K562 (cell line): ENCODE data around the gene SAFB. TPM values are rescaled to one million over a fixed set of nuclear protein-coding genes. Genes with fewer than 3 reads are reported as not detected.

Source experiments
- ATAC-seq: fragments of 200-7000 bp; cut with Tn5 transposase; 3 replicates; pipeline ENCODE4 v1.9.1; 2020; ENCODE audit warnings: moderate library complexity
- BruUV-seq: library from RNA; stranded (reverse); fragments of 400-500 nt; replicated peaks from 2 replicates; lab custom pipeline; 2021; lab: Mats Ljungman, UMichigan
- CTCF ChIA-PET: fragments of 300-600 bp; formaldehyde crosslinking; extraction: SDS; loops from one replicate; lab custom pipeline; 2021; ENCODE audit warnings: low intra/inter-chr PET ratio; lab: Yijun Ruan, JAX
- POLR2A ChIA-PET: fragments of 300-600, 350-650 bp; sonication (Branson Sonifier 250); formaldehyde crosslinking; extraction: SDS; loops from one replicate; lab custom pipeline; 2021; ENCODE audit warnings: antibody characterized with exemption, inconsistent platforms; lab: Yijun Ruan, JAX
- DNase-seq, 4 experiments: peaks; one replicate each; pipeline versions ENCODE4 v3.0.0 to v3.0.0-alpha.2; 2011 to 2018; ENCODE audit warnings: low spot score in 3 of 4, mixed read lengths in 3 of 4; ENCODE audit errors: extremely low read depth in 1 of 4
- FAIRE-seq: peaks from 2 replicates; lab custom pipeline; 2011; peaks lifted over from hg19 to GRCh38; lab: Jason Lieb, UNC
- H2AFZ ChIP-seq: 2 replicates; pipeline ENCODE4 v1.6.0; 2011; ENCODE audit warnings: low read depth, low read length, control low read depth, inconsistent platforms
- H3K27ac ChIP-seq: fragments of 200-600 bp; 3 replicates; pipeline ENCODE4 v1.8.0; 2011; ENCODE audit warnings: low read depth, mild to moderate bottlenecking, control low read depth, inconsistent platforms, low read length, moderate library complexity, mixed read lengths; ENCODE audit errors: extremely low read depth
- H3K27me3 ChIP-seq, 2 experiments: fragments of 300-600 bp in 1 of 2; 2 replicates in 1 of 2; 3 replicates in 1 of 2; pipeline versions ENCODE4 v1.6.0 to v1.8.0; 2011; ENCODE audit warnings: inconsistent platforms in 2 of 2, low read length in 2 of 2, mild to moderate bottlenecking in 1 of 2, mixed read lengths in 1 of 2, moderate library complexity in 1 of 2; ENCODE audit not compliant: control insufficient read depth in 2 of 2, insufficient read depth in 2 of 2
- H3K36me3 ChIP-seq: fragments of 300-600 bp; 3 replicates; pipeline ENCODE4 v1.8.0; 2011; ENCODE audit warnings: mild to moderate bottlenecking, low read length, inconsistent platforms; ENCODE audit not compliant: control insufficient read depth, insufficient read depth
- H3K4me1 ChIP-seq, 2 experiments: fragments of 200-600 bp in 1 of 2; replicated peaks in 1 of 2; 2 replicates in 1 of 2; 3 replicates in 1 of 2; pipeline versions ENCODE4 v1.5.1 to v1.8.0; 2011; ENCODE audit warnings: inconsistent platforms in 2 of 2, low read length in 2 of 2, mild to moderate bottlenecking in 1 of 2, mixed read lengths in 1 of 2, moderate library complexity in 1 of 2; ENCODE audit not compliant: control insufficient read depth in 2 of 2, insufficient read depth in 2 of 2
- H3K4me2 ChIP-seq: 2 replicates; pipeline ENCODE4 v1.6.1; 2011; ENCODE audit warnings: low read length, control low read depth, inconsistent platforms, mixed read lengths; ENCODE audit not compliant: insufficient read depth
- H3K4me3 ChIP-seq: fragments of 200-600 bp; sonication (generic), shearing (Covaris generic); 2 replicates; pipeline ENCODE4 v1.5.1; 2016; ENCODE audit warnings: control low read depth, inconsistent platforms
- H3K79me2 ChIP-seq: fragments of 200-600 bp; 3 replicates; pipeline ENCODE4 v1.8.0; 2011; ENCODE audit warnings: low read length, inconsistent platforms; ENCODE audit not compliant: control insufficient read depth, insufficient read depth
- H3K9ac ChIP-seq, 2 experiments: 2 replicates each; pipeline versions ENCODE4 v1.6.0 to v1.6.1; 2011; ENCODE audit warnings: low read depth in 2 of 2, low read length in 2 of 2, control low read depth in 1 of 2, inconsistent platforms in 1 of 2, mild to moderate bottlenecking in 1 of 2, mixed read lengths in 1 of 2; ENCODE audit not compliant: insufficient read depth in 1 of 2
- H3K9me1 ChIP-seq: one replicate; pipeline ENCODE4 v1.6.0; 2011; ENCODE audit warnings: inconsistent platforms, mild to moderate bottlenecking, low read length, moderate library complexity; ENCODE audit not compliant: control insufficient read depth, insufficient read depth
- H3K9me3 ChIP-seq: replicated peaks from 2 replicates; pipeline ENCODE4 v1.5.1; 2011; ENCODE audit warnings: low read depth, low read length, inconsistent platforms; ENCODE audit not compliant: control insufficient read depth, insufficient read depth
- H4K20me1 ChIP-seq: replicated peaks from 2 replicates; pipeline ENCODE4 v1.6.1; 2011; ENCODE audit warnings: low read length, inconsistent platforms, mixed read lengths; ENCODE audit not compliant: control insufficient read depth, insufficient read depth
- DEAF1 ChIP-seq: fragments of 450-650 bp; formaldehyde crosslinking; IDR thresholded peaks from 2 replicates; pipeline ENCODE4 v1.4.0; 2020; ENCODE audit warnings: mild to moderate bottlenecking, moderate library complexity
- FIP1L1 ChIP-seq: fragments of 200-400 bp; formaldehyde crosslinking; IDR thresholded peaks from 2 replicates; pipeline ENCODE4 v1.6.1; 2018; ENCODE audit warnings: mild to moderate bottlenecking, low read depth, low read length; ENCODE audit not compliant: poor library complexity, severe bottlenecking
- GATAD2B ChIP-seq: fragments of 450-650 bp; IDR thresholded peaks from 2 replicates; pipeline ENCODE4 v1.6.1; 2017; ENCODE audit warnings: mild to moderate bottlenecking, borderline replicate concordance
- KLF1 ChIP-seq: fragments of 450-650 bp; IDR thresholded peaks from 2 replicates; pipeline ENCODE4 v1.6.1; 2016; ENCODE audit warnings: missing genetic modification characterization, missing compliant biosample characterization
- NFYB ChIP-seq: IDR thresholded peaks from 2 replicates; pipeline ENCODE4 v1.6.1; 2011; ENCODE audit warnings: mild to moderate bottlenecking, moderate library complexity; ENCODE audit not compliant: insufficient read length; ENCODE audit errors: extremely low read depth
- POLR2G ChIP-seq: fragments of 200-400 bp; formaldehyde crosslinking; IDR thresholded peaks from 2 replicates; pipeline ENCODE4 v1.6.1; 2017; ENCODE audit warnings: low read depth, mild to moderate bottlenecking, antibody characterized with exemption, low read length, moderate library complexity
- PRPF4 ChIP-seq: fragments of 200-400 bp; formaldehyde crosslinking; IDR thresholded peaks from one replicate; pipeline ENCODE4 v1.6.1; 2017; ENCODE audit warnings: low read length, low read depth, mild to moderate bottlenecking; ENCODE audit not compliant: insufficient read depth, poor library complexity, severe bottlenecking
- PYGO2 ChIP-seq: fragments of 450-650 bp; IDR thresholded peaks from 2 replicates; pipeline ENCODE4 v1.6.1; 2016; ENCODE audit warnings: mild to moderate bottlenecking, missing genetic modification characterization, moderate library complexity, missing compliant biosample characterization
- RBM15 ChIP-seq: fragments of 200-400 bp; formaldehyde crosslinking; IDR thresholded peaks from 2 replicates; pipeline ENCODE4 v1.6.1; 2018; ENCODE audit warnings: mild to moderate bottlenecking, low read length, moderate library complexity; ENCODE audit not compliant: insufficient read depth
- RBM39 ChIP-seq: fragments of 200-400 bp; formaldehyde crosslinking; optimal IDR thresholded peaks from 2 replicates; pipeline ENCODE3; 2018; ENCODE audit warnings: low read depth, low read length
- SIN3A ChIP-seq, 2 experiments: fragments of 150-350 bp in 1 of 2; IDR thresholded peaks; 2 replicates each; pipeline ENCODE4 v1.6.1; 2011 to 2016; ENCODE audit warnings: borderline replicate concordance in 2 of 2, low read depth in 2 of 2, low read length in 2 of 2, mild to moderate bottlenecking in 2 of 2, moderate library complexity in 2 of 2; ENCODE audit not compliant: control insufficient read depth in 1 of 2
- ZNF212 ChIP-seq: fragments of 450-650 bp; formaldehyde crosslinking; IDR thresholded peaks from 2 replicates; pipeline ENCODE4 v1.4.0; 2020; ENCODE audit warnings: mild to moderate bottlenecking
- ZNF41 ChIP-seq: fragments of 250-450 bp; sonication (Bioruptor Pico); conservative IDR thresholded peaks from 2 replicates; pipeline ENCODE4 v1.4.0; 2020; ENCODE audit warnings: mild to moderate bottlenecking
- ZNF518B ChIP-seq: fragments of 250-450 bp; sonication (Bioruptor Pico); IDR thresholded peaks from 2 replicates; pipeline ENCODE4 v1.5.0; 2021; ENCODE audit warnings: mild to moderate bottlenecking, moderate library complexity
- ZNF561 ChIP-seq: fragments of 450-650 bp; formaldehyde crosslinking; conservative IDR thresholded peaks from 2 replicates; pipeline ENCODE4 v1.4.0; 2020; ENCODE audit warnings: mild to moderate bottlenecking, moderate library complexity
- WGBS: fragments of 100-300 bp; shearing (Covaris generic); methylation state at CpG from one replicate; pipeline ENCODE4 v1.1.6; 2016; ENCODE audit warnings: low coverage, mixed read lengths; ENCODE audit not compliant: insufficient coverage; ENCODE audit errors: missing lambda C conversion rate; 5-methylcytosine and 5-hydroxymethylcytosine counted together
- in situ Hi-C: fragments of 300-500 bp; cut with MboI; formaldehyde crosslinking; loops from 4 replicates; pipeline ENCODE4 v1.15.0; 2018; ENCODE audit warnings: inconsistent platforms, mixed read lengths
- intact Hi-C: fragments of 100-400 bp; cut with micrococcal nuclease; formaldehyde crosslinking; loops from 2 replicates; pipeline ENCODE4 v1.14.2; 2022
- polyA plus RNA-seq, 8 experiments: library from polyadenylated mRNA; depleted of rRNA in 4 of 8; stranded (reverse) in 5 of 8; unstranded in 3 of 8; fragments of >200 nt; fragmentation: Nextera tagmentation in 2 of 8; fragmentation: Illumina TruSeq in 1 of 8; extraction: Ambion mirVana in 2 of 8; extraction: Trizol in 1 of 8; gene quantifications; 2 replicates each; pipeline versions ENCODE4 v1.2.1 to v1.2.3, GENCODE V29; 2011 to 2014; ENCODE audit warnings: inconsistent platforms in 1 of 8, missing spikeins in 1 of 8
- total RNA-seq, 7 experiments: library from RNA; depleted of rRNA in 6 of 7; stranded (reverse); fragments of >200 nt in 6 of 7; fragmentation: Illumina TruSeq in 2 of 7; extraction: Trizol in 2 of 7; gene quantifications; 2 replicates each; pipeline versions ENCODE4 v1.2.1 to v1.2.3, GENCODE V29; 2011 to 2021; ENCODE audit warnings: low replicate concordance in 1 of 7

The SAFB gene
- total and polyA plus RNA-seq, 9 of the 15 experiments (the other 6 are each of a cell fraction or from before 2014, with no cell fraction given): 1.1 to 151 (median 83.1) TPM

GRCh38 chr19:5694956-5695648, 72.2 kb downstream of the SAFB start:
- Histone ChIP-seq H3K4me2 (no peak overlapping the region), H3K4me3 (no peak overlapping the region), H3K9ac (no peak overlapping the region), H3K27me3 (no peaks in the 10 kb centered on the region), H2AFZ (no peak overlapping the region), H3K36me3 (peaks cover 97% of the 10 kb centered on the region), H3K4me1 (peaks cover 14 to 80% of the 10 kb centered on the region in 2 experiments), H3K27ac (no peak overlapping the region), H3K9me3 (no peaks in the 10 kb centered on the region), H3K9me1 (peaks cover 17% of the 10 kb centered on the region), H4K20me1 (peaks cover 66% of the 10 kb centered on the region), H3K79me2 (peaks cover 69% of the 10 kb centered on the region)
- BruUV-seq: no TSS peak
- DNase-seq (no peak), FAIRE-seq (no peak), ATAC-seq (no peak)
- CTCF ChIA-PET: no interaction called here
- POLR2A ChIA-PET: interaction anchor here (0.6 to 2.4 kb wide), 5 partner anchors 9 to 1472 kb away, joined by 3 to 9 read pairs (median 6); partner anchors contain the start of genes CATSPERD and LONP1
- 99% methylated on average over 7 of the region's 8 CpGs for WGBS
- in situ Hi-C loops: no loop called here
- intact Hi-C loops: no loop called here
- TF ChIP-seq ZNF518B (CRISPR knock-in tag): no peak
- no peak for TF ChIP-seq KLF1 (tag)
- no peak for TF ChIP-seq RBM15
- TF ChIP-seq RBM39: peak; percentile 44
- peak; percentile 43 for TF ChIP-seq POLR2G
- TF ChIP-seq GATAD2B: no peak
- peak; percentile 15 for TF ChIP-seq FIP1L1
- TF ChIP-seq PYGO2 (tag): no peak
- TF ChIP-seq SIN3A (IDR thresholded peaks at IDR 0.05; ENCODE audit: borderline replicate concordance in 2 of 2, control insufficient read depth in 1 of 2, low read depth in 2 of 2, low read length in 2 of 2): no peak
- no peak for TF ChIP-seq ZNF212 (CRISPR knock-in tag)
- no peak for TF ChIP-seq ZNF561 (CRISPR knock-in tag)
- TF ChIP-seq NFYB: no peak
- TF ChIP-seq DEAF1 (CRISPR knock-in tag): no peak
- no peak for TF ChIP-seq PRPF4
- TF ChIP-seq ZNF41 (CRISPR knock-in tag): no peak
